Activated naive CD8-positive, alpha-beta T cell treated with anti-CD3 and anti-CD28 coated beads, Interleukin-2, amount 50 U/mL, for 16 hours (primary cell): ENCODE results near the gene RAB11FIP2.

Experiments
- DNase-seq: peaks from one replicate; pipeline ENCODE4 v3.0.0-alpha.2; 2020; ENCODE audit warnings: low read depth, low spot score

RAB11FIP2 gene

GRCh38 chr10:118034791-118035261 lies 11.9 kb downstream of the RAB11FIP2 start:
- no peak for DNase-seq

GRCh38 chr10:118033905-118034304 lies 12.8 kb downstream of the RAB11FIP2 start:
- DNase-seq = no peak

- no peak for DNase-seq
Observed at GRCh38 chr10:118032564-118032963, 14.2 kb downstream of the RAB11FIP2 start.

GRCh38 chr10:118031351-118032075 lies 15.2 kb downstream of the RAB11FIP2 start:
- no peak for DNase-seq

- DNase-seq = no peak
Observed at GRCh38 chr10:118028619-118029018, 18.1 kb downstream of the RAB11FIP2 start.

GRCh38 chr10:118027397-118027796 lies 19.3 kb downstream of the RAB11FIP2 start:
- no peak for DNase-seq

- DNase-seq = no peak
Observed at GRCh38 chr10:118026936-118027335, 19.8 kb downstream of the RAB11FIP2 start.

- DNase-seq = no peak
Observed at GRCh38 chr10:118020365-118020764, 26.4 kb downstream of the RAB11FIP2 start.

- DNase-seq = no peak
Observed at GRCh38 chr10:118017850-118018249, 28.9 kb downstream of the RAB11FIP2 start.

- no peak for DNase-seq
Observed at GRCh38 chr10:118017071-118017740, 29.5 kb downstream of the RAB11FIP2 start.

- DNase-seq = no peak
Observed at GRCh38 chr10:118012952-118013525, 33.7 kb downstream of the RAB11FIP2 start.

- no peak for DNase-seq
Observed at GRCh38 chr10:118007773-118008172, 39.0 kb downstream of the RAB11FIP2 start.

GRCh38 chr10:118003126-118003525 lies 43.6 kb downstream of the RAB11FIP2 start:
- DNase-seq = no peak

- no peak for DNase-seq
Observed at GRCh38 chr10:118002581-118002980, 44.2 kb downstream of the RAB11FIP2 start.

- DNase-seq = no peak
Observed at GRCh38 chr10:117997673-117998072, 49.1 kb downstream of the RAB11FIP2 start.

- DNase-seq = no peak
Observed at GRCh38 chr10:117996709-117997108, 50.0 kb downstream of the RAB11FIP2 start.

- no peak for DNase-seq
Observed at GRCh38 chr10:117994771-117995170, 52.0 kb downstream of the RAB11FIP2 start.

- DNase-seq = no peak
Observed at GRCh38 chr10:117993166-117993565, 53.6 kb downstream of the RAB11FIP2 start.

GRCh38 chr10:117991701-117992100 lies 55.0 kb downstream of the RAB11FIP2 start:
- DNase-seq = no peak

- DNase-seq = no peak
Observed at GRCh38 chr10:117989962-117990361, 56.8 kb downstream of the RAB11FIP2 start.

- DNase-seq = no peak
Observed at GRCh38 chr10:117988814-117989213, 57.9 kb downstream of the RAB11FIP2 start.

- DNase-seq = no peak
Observed at GRCh38 chr10:117987244-117987909, 59.4 kb downstream of the RAB11FIP2 start.
